Neural cell (in vitro differentiated cells): ENCODE data around the gene SF3B3. TPM values are rescaled to one million over a fixed set of nuclear protein-coding genes. Genes with fewer than 3 reads are reported as not detected.

Experiments
- H2AFZ ChIP-seq: fragments of 200-600, 300-800 bp; sonication (generic), shearing (Covaris generic); 2 replicates; pipeline ENCODE4 v1.6.0; 2014; ENCODE audit warnings: low read depth, mild to moderate bottlenecking, antibody characterized with exemption, low read length, moderate library complexity
- H3F3A ChIP-seq: fragments of 200-600 bp; shearing (Covaris generic); 2 replicates; pipeline ENCODE4 v1.6.1; 2016; ENCODE audit warnings: mild to moderate bottlenecking, moderate library complexity, mixed read lengths, antibody characterized with exemption, low read length; ENCODE audit not compliant: insufficient read depth, poor library complexity, severe bottlenecking
- H3K27ac ChIP-seq: fragments of 200-600, 300-800 bp; sonication (generic), shearing (Covaris generic); 2 replicates; pipeline ENCODE4 v1.5.1; 2014; ENCODE audit warnings: mild to moderate bottlenecking, low read length, moderate library complexity
- H3K27me3 ChIP-seq: fragments of 300-800, 200-600 bp; sonication (generic), shearing (Covaris generic); 2 replicates; pipeline ENCODE4 v1.6.0; 2014; ENCODE audit warnings: mild to moderate bottlenecking, low read depth, low read length, moderate library complexity; ENCODE audit not compliant: insufficient read depth
- H3K36me3 ChIP-seq: fragments of 300-800, 200-600 bp; sonication (generic), shearing (Covaris generic); 2 replicates; pipeline ENCODE4 v1.5.1; 2014; ENCODE audit warnings: mild to moderate bottlenecking, antibody characterized with exemption, low read length, moderate library complexity; ENCODE audit not compliant: insufficient read depth
- H3K4me2 ChIP-seq: fragments of 300-800, 200-600 bp; sonication (generic), shearing (Covaris generic); 2 replicates; pipeline ENCODE4 v1.6.0; 2014; ENCODE audit warnings: mild to moderate bottlenecking, low read length
- H3K4me3 ChIP-seq: fragments of 300-800, 200-600 bp; sonication (generic), shearing (Covaris generic); 2 replicates; pipeline ENCODE4 v1.5.1; 2014; ENCODE audit warnings: mild to moderate bottlenecking, low read length, moderate library complexity
- H3K79me2 ChIP-seq: fragments of 200-600 bp; shearing (Covaris generic); replicated peaks from 2 replicates; pipeline ENCODE4 v1.6.0; 2014; ENCODE audit warnings: mild to moderate bottlenecking, low read length, moderate library complexity; ENCODE audit not compliant: insufficient read depth
- H3K9ac ChIP-seq: fragments of 300-800, 200-600 bp; sonication (generic), shearing (Covaris generic); 2 replicates; pipeline ENCODE4 v1.6.1; 2016; ENCODE audit warnings: mild to moderate bottlenecking, low read length, mixed read lengths
- H3K9me2 ChIP-seq: fragments of 200-600 bp; shearing (Covaris generic); 2 replicates; pipeline ENCODE4 v1.6.1; 2016; ENCODE audit warnings: mild to moderate bottlenecking, low read length, mixed read lengths; ENCODE audit not compliant: insufficient read depth
- H3K9me3 ChIP-seq: fragments of 200-600, 300-800 bp; sonication (generic), shearing (Covaris generic); 2 replicates; pipeline ENCODE4 v1.6.1; 2016; ENCODE audit warnings: mild to moderate bottlenecking, mixed run types, low read length, moderate library complexity, mixed read lengths
- H4K20me1 ChIP-seq: fragments of 200-600 bp; shearing (Covaris generic); 2 replicates; pipeline ENCODE4 v1.6.1; 2016; ENCODE audit warnings: mild to moderate bottlenecking, mixed run types; ENCODE audit not compliant: insufficient read depth
- EP300 ChIP-seq: fragments of 450-650 bp; conservative IDR thresholded peaks from 2 replicates; pipeline ENCODE4 v1.6.1; 2014; ENCODE audit warnings: antibody characterized with exemption, mild to moderate bottlenecking, moderate library complexity; ENCODE audit not compliant: poor library complexity, severe bottlenecking
- EZH2 ChIP-seq: fragments of 200-600, 300-800 bp; shearing (Covaris generic), sonication (generic); IDR thresholded peaks from 2 replicates; pipeline ENCODE4 v1.6.1; 2014; ENCODE audit warnings: antibody characterized with exemption, low read length, borderline replicate concordance, mild to moderate bottlenecking; ENCODE audit not compliant: insufficient read depth, poor library complexity, severe bottlenecking
- MXI1 ChIP-seq: fragments of 450-650 bp; conservative IDR thresholded peaks from 2 replicates; pipeline ENCODE4 v1.6.1; 2014; ENCODE audit warnings: antibody characterized with exemption, mild to moderate bottlenecking; ENCODE audit not compliant: poor library complexity, severe bottlenecking
- POLR2AphosphoS5 ChIP-seq: IDR thresholded peaks from 2 replicates; pipeline ENCODE4 v1.6.1; 2012
- RAD21 ChIP-seq: fragments of 450-650 bp; conservative IDR thresholded peaks from 2 replicates; pipeline ENCODE4 v1.6.1; 2014; ENCODE audit warnings: antibody characterized with exemption, mild to moderate bottlenecking, moderate library complexity
- SMC3 ChIP-seq: fragments of 450-650 bp; conservative IDR thresholded peaks from 2 replicates; pipeline ENCODE4 v1.6.1; 2014; ENCODE audit warnings: antibody characterized with exemption, mild to moderate bottlenecking, moderate library complexity; ENCODE audit not compliant: poor library complexity
- TAF1 ChIP-seq: IDR thresholded peaks from 2 replicates; pipeline ENCODE4 v1.6.1; 2012; ENCODE audit warnings: low read depth
- polyA plus RNA-seq: library from polyadenylated mRNA; depleted of rRNA; stranded (reverse); fragments of >200 nt; gene quantifications from 2 replicates; pipeline ENCODE4 v1.2.3, GENCODE V29; 2014
- TF ChIP-seq, protein P1 (sequence below): IDR thresholded peaks from 2 replicates; pipeline ENCODE4 v1.6.1; 2012; ENCODE audit warnings: borderline replicate concordance
- TF ChIP-seq, protein P2 (sequence below): fragments of 450-650 bp; IDR thresholded peaks from 2 replicates; pipeline ENCODE4 v1.5.1; 2014; ENCODE audit warnings: antibody characterized with exemption, mild to moderate bottlenecking, moderate library complexity; ENCODE audit not compliant: poor library complexity, severe bottlenecking

The SF3B3 gene
- polyA plus RNA-seq, 1 donor from 2014 or later = 90.0 TPM

DNA sequence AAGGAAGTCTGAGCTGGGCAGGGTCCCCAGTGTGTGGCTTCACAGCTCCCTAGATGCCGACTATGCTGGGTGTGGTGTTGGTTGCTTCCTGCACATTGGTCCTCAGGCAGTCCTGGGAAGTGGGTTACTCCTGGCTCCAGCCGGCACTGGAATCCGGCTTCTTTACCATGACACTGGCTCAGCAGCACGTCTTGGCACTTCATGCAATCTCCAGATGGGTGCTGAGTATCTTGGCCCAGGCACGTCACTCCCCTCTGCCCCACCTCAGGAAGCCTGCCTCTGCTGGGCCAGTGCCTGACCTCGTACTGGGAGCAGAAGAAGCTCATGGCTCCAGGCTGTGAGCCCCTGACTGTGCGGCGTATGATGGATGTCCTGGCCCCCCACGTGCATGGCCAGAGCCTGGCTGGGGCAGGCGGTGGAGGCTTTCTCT is 44.7 kb upstream of the SF3B3 start:
- peaks cover 6% of the 10 kb centered on the region for H3K36me3 ChIP-seq
- no peaks in the 10 kb centered on the region for H3F3A ChIP-seq
- no peaks in the 10 kb centered on the region for H3K9me3 ChIP-seq
- no peaks in the 10 kb centered on the region for H3K27me3 ChIP-seq
- TF ChIP-seq MXI1 (no peak), SMC3 (no peak), TAF1 (no peak), EP300 (no peak), EZH2 (no peak), POLR2AphosphoS5 (no peak), RAD21 (no peak)
- TF ChIP-seq, protein P1, sequence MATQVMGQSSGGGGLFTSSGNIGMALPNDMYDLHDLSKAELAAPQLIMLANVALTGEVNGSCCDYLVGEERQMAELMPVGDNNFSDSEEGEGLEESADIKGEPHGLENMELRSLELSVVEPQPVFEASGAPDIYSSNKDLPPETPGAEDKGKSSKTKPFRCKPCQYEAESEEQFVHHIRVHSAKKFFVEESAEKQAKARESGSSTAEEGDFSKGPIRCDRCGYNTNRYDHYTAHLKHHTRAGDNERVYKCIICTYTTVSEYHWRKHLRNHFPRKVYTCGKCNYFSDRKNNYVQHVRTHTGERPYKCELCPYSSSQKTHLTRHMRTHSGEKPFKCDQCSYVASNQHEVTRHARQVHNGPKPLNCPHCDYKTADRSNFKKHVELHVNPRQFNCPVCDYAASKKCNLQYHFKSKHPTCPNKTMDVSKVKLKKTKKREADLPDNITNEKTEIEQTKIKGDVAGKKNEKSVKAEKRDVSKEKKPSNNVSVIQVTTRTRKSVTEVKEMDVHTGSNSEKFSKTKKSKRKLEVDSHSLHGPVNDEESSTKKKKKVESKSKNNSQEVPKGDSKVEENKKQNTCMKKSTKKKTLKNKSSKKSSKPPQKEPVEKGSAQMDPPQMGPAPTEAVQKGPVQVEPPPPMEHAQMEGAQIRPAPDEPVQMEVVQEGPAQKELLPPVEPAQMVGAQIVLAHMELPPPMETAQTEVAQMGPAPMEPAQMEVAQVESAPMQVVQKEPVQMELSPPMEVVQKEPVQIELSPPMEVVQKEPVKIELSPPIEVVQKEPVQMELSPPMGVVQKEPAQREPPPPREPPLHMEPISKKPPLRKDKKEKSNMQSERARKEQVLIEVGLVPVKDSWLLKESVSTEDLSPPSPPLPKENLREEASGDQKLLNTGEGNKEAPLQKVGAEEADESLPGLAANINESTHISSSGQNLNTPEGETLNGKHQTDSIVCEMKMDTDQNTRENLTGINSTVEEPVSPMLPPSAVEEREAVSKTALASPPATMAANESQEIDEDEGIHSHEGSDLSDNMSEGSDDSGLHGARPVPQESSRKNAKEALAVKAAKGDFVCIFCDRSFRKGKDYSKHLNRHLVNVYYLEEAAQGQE = no peak
- TF ChIP-seq, protein P2, sequence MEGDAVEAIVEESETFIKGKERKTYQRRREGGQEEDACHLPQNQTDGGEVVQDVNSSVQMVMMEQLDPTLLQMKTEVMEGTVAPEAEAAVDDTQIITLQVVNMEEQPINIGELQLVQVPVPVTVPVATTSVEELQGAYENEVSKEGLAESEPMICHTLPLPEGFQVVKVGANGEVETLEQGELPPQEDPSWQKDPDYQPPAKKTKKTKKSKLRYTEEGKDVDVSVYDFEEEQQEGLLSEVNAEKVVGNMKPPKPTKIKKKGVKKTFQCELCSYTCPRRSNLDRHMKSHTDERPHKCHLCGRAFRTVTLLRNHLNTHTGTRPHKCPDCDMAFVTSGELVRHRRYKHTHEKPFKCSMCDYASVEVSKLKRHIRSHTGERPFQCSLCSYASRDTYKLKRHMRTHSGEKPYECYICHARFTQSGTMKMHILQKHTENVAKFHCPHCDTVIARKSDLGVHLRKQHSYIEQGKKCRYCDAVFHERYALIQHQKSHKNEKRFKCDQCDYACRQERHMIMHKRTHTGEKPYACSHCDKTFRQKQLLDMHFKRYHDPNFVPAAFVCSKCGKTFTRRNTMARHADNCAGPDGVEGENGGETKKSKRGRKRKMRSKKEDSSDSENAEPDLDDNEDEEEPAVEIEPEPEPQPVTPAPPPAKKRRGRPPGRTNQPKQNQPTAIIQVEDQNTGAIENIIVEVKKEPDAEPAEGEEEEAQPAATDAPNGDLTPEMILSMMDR = no peak
- no peak overlapping the region for H3K4me3 ChIP-seq
- H3K9me2 ChIP-seq = no peaks in the 10 kb centered on the region
- H3K79me2 ChIP-seq = no peaks in the 10 kb centered on the region
- no peak overlapping the region for H2AFZ ChIP-seq
- no peak overlapping the region for H3K27ac ChIP-seq
- H3K4me2 ChIP-seq = no peak overlapping the region
- no peaks in the 10 kb centered on the region for H4K20me1 ChIP-seq
- H3K9ac ChIP-seq = no peak overlapping the region

DNA sequence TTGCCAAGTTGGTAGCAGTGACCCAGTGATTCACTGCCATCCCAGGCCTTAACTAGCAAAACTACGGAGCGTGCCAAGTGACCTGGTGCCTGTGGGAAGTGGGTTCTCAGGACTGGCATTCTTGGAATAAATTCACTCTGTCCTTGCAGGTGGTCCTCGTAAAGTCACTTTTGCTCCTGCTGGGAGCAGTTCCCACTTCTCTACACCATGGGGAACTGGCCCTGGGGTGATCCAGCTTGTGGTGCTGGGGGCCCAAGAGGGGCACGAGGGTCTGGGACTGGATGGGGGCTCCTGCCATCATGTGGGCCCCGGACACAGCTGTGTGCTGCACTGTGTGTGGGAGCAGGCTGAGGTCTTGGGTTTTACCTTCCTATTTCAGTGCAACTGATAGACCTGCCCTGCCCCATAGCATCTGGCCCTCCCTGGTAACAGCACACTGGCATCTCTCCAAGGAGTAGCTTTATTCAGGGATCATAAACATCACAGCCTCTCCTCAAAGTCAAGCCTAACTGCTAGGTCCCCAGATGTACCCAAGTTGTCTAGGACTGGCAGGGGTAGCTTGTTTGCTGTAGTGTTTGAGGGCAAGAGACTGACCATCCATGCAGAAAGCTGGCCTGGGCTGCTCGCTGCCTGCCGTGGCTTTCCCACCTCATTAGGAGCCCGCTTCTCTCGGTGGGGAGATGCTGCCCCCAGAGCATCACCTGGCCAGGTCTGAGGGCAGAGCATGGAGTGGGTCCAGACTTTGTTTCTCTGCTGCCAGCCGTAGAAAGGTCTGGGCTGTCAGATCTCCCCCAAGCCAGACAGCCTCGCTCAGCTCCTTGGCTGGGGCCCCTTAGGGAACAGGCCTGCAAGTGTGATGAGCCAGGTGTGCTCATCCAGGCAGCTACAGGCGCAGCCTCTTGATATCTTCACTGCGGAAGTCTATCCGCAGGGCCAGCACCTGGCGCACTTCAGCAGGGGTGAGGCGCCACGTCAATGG is 43.2 kb upstream of the SF3B3 start:
- Histone ChIP-seq H3K27me3 (no peaks in the 10 kb centered on the region), H3K9ac (no peak overlapping the region), H3K79me2 (no peaks in the 10 kb centered on the region), H3K4me3 (no peak overlapping the region), H3K4me2 (no peak overlapping the region), H3K27ac (no peak overlapping the region), H3K9me3 (no peaks in the 10 kb centered on the region), H2AFZ (no peak overlapping the region), H4K20me1 (no peaks in the 10 kb centered on the region), H3K9me2 (no peaks in the 10 kb centered on the region), H3K36me3 (peaks cover 6% of the 10 kb centered on the region), H3F3A (no peaks in the 10 kb centered on the region)
- TF ChIP-seq, protein P2 = no peak
- TF ChIP-seq EP300 (no peak), POLR2AphosphoS5 (no peak), SMC3 (no peak), EZH2 (no peak), TAF1 (no peak)
- TF ChIP-seq, protein P1 = no peak
